B cell (primary cell): Measurements from ENCODE around the gene ZNF764. TPM values are rescaled to one million over a fixed set of nuclear protein-coding genes. Genes with fewer than 3 reads are reported as not detected.

Source experiments
- ATAC-seq: fragments of 200-7000 bp; cut with Tn5 transposase; one replicate; pipeline ENCODE4 v1.10.0; 2021; ENCODE audit warnings: low read depth, mild to moderate bottlenecking, moderate number of reproducible peaks, moderate library complexity
- CTCF ChIA-PET: fragments of 350-600 bp; sonication (Branson Sonifier 250); formaldehyde crosslinking; loops from one replicate; lab custom pipeline; 2021; ENCODE audit warnings: antibody characterized with exemption, inconsistent platforms; lab: Charles Lee
- POLR2A ChIA-PET: fragments of 350-600 bp; sonication (Branson Sonifier 250); formaldehyde crosslinking; loops from one replicate; lab custom pipeline; 2021; ENCODE audit warnings: antibody characterized with exemption; lab: Charles Lee
- DNase-seq: peaks from one replicate; pipeline ENCODE4 v3.0.0; 2013
- H2AFZ ChIP-seq: 2 replicates; pipeline ENCODE4 v1.6.1; 2012; ENCODE audit warnings: mild to moderate bottlenecking, low read depth, low read length; ENCODE audit not compliant: insufficient read depth, poor library complexity, severe bottlenecking
- H3K27ac ChIP-seq, 2 donors: 1 replicate in 1 of 2; 2 replicates in 1 of 2; pipeline ENCODE4 v1.5.1; 2012 to 2013; ENCODE audit warnings: low read length in 2 of 2, mild to moderate bottlenecking in 2 of 2, moderate library complexity in 1 of 2
- H3K27me3 ChIP-seq, 4 experiments: fragments of 200-600 bp in 1 of 4; sonication (generic) in 1 of 4; replicated peaks in 1 of 4; 1 replicate in 2 of 4; 2 replicates in 2 of 4; pipeline versions ENCODE4 v1.6.1 to v1.7.0; 2013 to 2016; ENCODE audit warnings: low read length in 3 of 4, mild to moderate bottlenecking in 2 of 4, mixed read lengths in 1 of 4, moderate library complexity in 1 of 4; ENCODE audit not compliant: insufficient read depth in 4 of 4, control insufficient read depth in 3 of 4; ENCODE audit errors: control extremely low read depth in 1 of 4
- H3K36me3 ChIP-seq, 2 experiments: replicated peaks in 1 of 2; 1 replicate in 1 of 2; 2 replicates in 1 of 2; pipeline versions ENCODE4 v1.6.1 to v1.7.1; 2013; ENCODE audit warnings: low read length in 1 of 2; ENCODE audit not compliant: insufficient read depth in 2 of 2, control insufficient read depth in 1 of 2; ENCODE audit errors: control extremely low read depth in 1 of 2, extremely low read depth in 1 of 2
- H3K4me1 ChIP-seq, 2 donors: fragments of 200-600 bp in 1 of 2; sonication (generic) in 1 of 2; 1 replicate in 1 of 2; 2 replicates in 1 of 2; pipeline versions ENCODE4 v1.5.1 to v1.6.1; 2013 to 2017; ENCODE audit warnings: low read length in 2 of 2; ENCODE audit not compliant: control insufficient read depth in 2 of 2, insufficient read depth in 2 of 2
- H3K4me2 ChIP-seq: replicated peaks from 2 replicates; pipeline ENCODE3; 2012; ENCODE audit warnings: mild to moderate bottlenecking, low read depth, low read length; ENCODE audit not compliant: poor library complexity, severe bottlenecking
- H3K4me3 ChIP-seq, 5 experiments: fragments of 200-600 bp in 1 of 5; sonication (generic) in 1 of 5; 1 replicate in 3 of 5; 2 replicates in 2 of 5; pipeline versions ENCODE4 v1.5.1 to v1.7.0; 2011 to 2016; ENCODE audit warnings: low read length in 4 of 5, mild to moderate bottlenecking in 4 of 5, low read depth in 2 of 5, control low read depth in 1 of 5, moderate library complexity in 1 of 5; ENCODE audit not compliant: insufficient read depth in 1 of 5; ENCODE audit errors: control extremely low read depth in 1 of 5, extremely low read depth in 1 of 5
- H3K79me2 ChIP-seq: fragments of 200-600 bp; sonication (generic); one replicate; pipeline ENCODE4 v1.6.0; 2016; ENCODE audit warnings: low read length; ENCODE audit not compliant: control insufficient read depth, insufficient read depth
- H3K9ac ChIP-seq: fragments of 200-600 bp; sonication (generic); 2 replicates; pipeline ENCODE4 v1.6.1; 2017; ENCODE audit warnings: mild to moderate bottlenecking, low read length, moderate library complexity
- H3K9me3 ChIP-seq, 3 donors: one replicate each; pipeline versions ENCODE4 v1.6.1 to v1.7.1; 2013; ENCODE audit warnings: low read length in 2 of 3; ENCODE audit not compliant: control insufficient read depth in 2 of 3, insufficient read depth in 1 of 3; ENCODE audit errors: control extremely low read depth in 1 of 3
- H4K20me1 ChIP-seq: 2 replicates; pipeline ENCODE4 v1.6.0; 2012; ENCODE audit warnings: mild to moderate bottlenecking, low read length; ENCODE audit not compliant: insufficient read depth, control insufficient read depth, poor library complexity, severe bottlenecking
- H3K27ac Mint-ChIP-seq: one replicate; pipeline ENCODE4 v1.8.0; 2021; ENCODE audit warnings: mixed read lengths
- H3K27me3 Mint-ChIP-seq: one replicate; pipeline ENCODE4 v1.8.0; 2021; ENCODE audit warnings: mixed read lengths
- H3K4me1 Mint-ChIP-seq: one replicate; pipeline ENCODE4 v1.8.0; 2021; ENCODE audit warnings: mixed read lengths
- H3K4me3 Mint-ChIP-seq: one replicate; pipeline ENCODE4 v1.8.0; 2021; ENCODE audit warnings: mixed read lengths
- H3K9me3 Mint-ChIP-seq: one replicate; pipeline ENCODE4 v1.8.0; 2022; ENCODE audit warnings: mixed read lengths; ENCODE audit not compliant: insufficient read depth
- CTCF ChIP-seq: fragments of 200-600 bp; IDR thresholded peaks from one replicate; pipeline ENCODE4 v1.8.0; 2022; ENCODE audit warnings: antibody characterized with exemption, mild to moderate bottlenecking
- EZH2 ChIP-seq: IDR thresholded peaks from 2 replicates; pipeline ENCODE4 v1.6.1; 2012; ENCODE audit warnings: borderline replicate concordance, low read depth, mild to moderate bottlenecking, moderate library complexity, low read length; ENCODE audit not compliant: insufficient read depth, poor library complexity, severe bottlenecking
- WGBS: methylation state at CpG from one replicate; pipeline ENCODE4 v1.1.5; 2013; ENCODE audit warnings: missing lambda C conversion rate; ENCODE audit not compliant: insufficient coverage; 5-methylcytosine and 5-hydroxymethylcytosine counted together
- intact Hi-C: fragments of 100-400 bp; cut with micrococcal nuclease; formaldehyde crosslinking; loops from one replicate; pipeline ENCODE4 v1.10.0; 2022
- polyA minus RNA-seq: library from RNA; depleted of rRNA, polyadenylated mRNA; stranded (reverse); fragments of >200 nt; gene quantifications from 2 replicates; pipeline ENCODE4 v1.2.3, GENCODE V29; 2012
- polyA plus RNA-seq: library from polyadenylated mRNA; depleted of rRNA; stranded (reverse); fragments of >200 nt; gene quantifications from 2 replicates; pipeline ENCODE4 v1.2.3, GENCODE V29; 2012
- total RNA-seq, 2 donors: library from RNA; stranded (reverse); fragments of 120-200 nt in 1 of 2; gene quantifications; 1 replicate in 1 of 2; 2 replicates in 1 of 2; pipeline versions ENCODE4 v1.2.3 to v1.2.4, GENCODE V29; 2013 to 2022

Gene ZNF764
- total RNA-seq (19.7 and 20.9 TPM in 2 replicates), polyA plus RNA-seq (11.0 and 12.6 TPM in 2 replicates), polyA minus RNA-seq (20.7 and 23.3 TPM in 2 replicates)
- total RNA-seq (2013): 7.3 TPM

DNA sequence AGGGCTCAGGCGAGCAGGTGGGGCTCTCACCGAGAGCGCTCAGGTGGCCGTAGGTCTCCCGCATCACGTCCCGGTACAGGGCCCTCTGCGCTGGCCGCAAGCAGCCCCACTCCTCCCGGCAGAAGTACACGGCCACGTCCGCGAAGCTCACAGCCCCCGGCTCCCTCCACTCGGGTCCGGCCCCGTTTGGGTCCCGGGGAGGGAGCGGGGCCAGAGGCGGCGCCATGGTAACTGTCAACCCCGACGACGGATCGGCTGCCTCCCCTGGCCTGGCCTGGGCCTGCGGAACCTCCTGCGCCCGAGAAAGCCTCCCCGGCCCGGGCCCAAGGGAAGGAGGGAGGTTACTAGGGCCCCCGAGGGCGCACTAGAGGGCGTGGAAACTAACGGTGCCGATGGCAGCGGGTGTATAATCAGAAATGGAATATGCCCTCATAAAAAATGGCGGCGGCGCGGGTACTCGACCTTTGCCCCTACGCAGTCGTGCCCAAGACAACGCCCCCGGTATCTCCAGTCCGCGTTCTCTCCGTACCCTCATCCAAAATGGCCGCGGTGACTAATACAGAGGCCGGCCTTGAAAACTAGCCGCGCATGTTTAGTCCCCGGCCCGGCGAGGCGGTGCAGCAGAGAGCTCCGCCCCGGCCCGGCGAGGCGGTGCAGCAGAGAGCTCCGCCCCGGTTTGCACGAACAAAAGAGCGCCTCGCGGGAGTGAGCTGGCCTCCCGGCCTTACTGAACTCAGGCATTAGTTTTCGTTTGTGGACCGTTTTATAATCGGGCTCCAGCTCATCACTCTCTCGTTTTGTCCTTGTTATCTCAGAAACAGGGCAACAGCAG is at the start of gene ZNF764:
ZNF764 (minus strand) TSS at position 418 of the 832 bp plus-strand sequence; CDS start at position 226, 192 bp downstream.
- peak within 1 kb of the TSS; percentile 95 to 97 for H3K27ac ChIP-seq
- H3K27me3 Mint-ChIP-seq: no peaks in the 10 kb centered on the region
- TF ChIP-seq EZH2: no peak
- TF ChIP-seq CTCF: no peak
- H4K20me1 ChIP-seq: no peaks in the 10 kb centered on the region
- ChIA-PET POLR2A (interaction anchor here (0.6 to 6.1 kb wide), 17 partner anchors 9 to 700 kb away, joined by 3 to 81 read pairs (median 6); partner anchors contain the start of genes DCTPP1, FBRS, PRR14 and ZNF688), CTCF (interaction anchor here (0.6 to 3.5 kb wide), 22 partner anchors 10 to 151 kb away, joined by 3 to 53 read pairs (median 5); partner anchors contain the start of genes DCTPP1, ZNF688, ZNF747 and ZNF771)
- peaks cover 39% of the 10 kb centered on the region for H3K79me2 ChIP-seq
- H3K27me3 ChIP-seq: no peaks in the 10 kb centered on the region
- H3K4me1 Mint-ChIP-seq: peaks cover 42% of the 10 kb centered on the region
- under 1% methylated on average over 73 of the region's 74 CpGs for WGBS
- peak within 1 kb of the TSS; percentile 95 for H2AFZ ChIP-seq
- H3K36me3 ChIP-seq: peaks cover 0 to 13% of the 10 kb centered on the region in 2 experiments
- H3K9me3 ChIP-seq: peaks cover 0 to 6% (median 0%) of the 10 kb centered on the region in 3 donors
- peak; percentile 97 for DNase-seq
- H3K4me2 ChIP-seq: peak within 1 kb of the TSS; percentile 85
- peak; percentile 92 for ATAC-seq
- H3K4me3 Mint-ChIP-seq: peak within 1 kb of the TSS; percentile 86
- peaks cover 14 to 35% of the 10 kb centered on the region in 2 donors for H3K4me1 ChIP-seq
- H3K9ac ChIP-seq: peak within 1 kb of the TSS; percentile 95
- intact Hi-C loops: loop anchor here (1.0 to 5.0 kb wide), 12 partner anchors 13 to 899 kb away; partner anchors contain the start of genes ARMC5, DCTPP1, FBRS and FBXL19
- peak within 1 kb of the TSS in 4 of 5 experiments; percentile 80 to 91 (median 88) for H3K4me3 ChIP-seq
- H3K9me3 Mint-ChIP-seq: no peaks in the 10 kb centered on the region
- H3K27ac Mint-ChIP-seq: peak within 1 kb of the TSS; percentile 91
